PC-3 (cell line): ENCODE measurements around the gene E2F2. TPM values are rescaled to one million over a fixed set of nuclear protein-coding genes. Genes with fewer than 3 reads are reported as not detected.

Experiments
- ATAC-seq: fragments of 200-7000 bp; cut with Tn5 transposase; 2 replicates; pipeline ENCODE4 v1.9.1; 2020; ENCODE audit warnings: mild to moderate bottlenecking, moderate library complexity
- BruUV-seq: library from RNA; stranded (reverse); fragments of 400-500 nt; replicated peaks from 2 replicates; lab custom pipeline; 2021; lab: Mats Ljungman, UMichigan
- CTCF ChIA-PET: fragments of 300-600 bp; sonication (Branson Sonifier 250); formaldehyde crosslinking; loops from one replicate; lab custom pipeline; 2022; ENCODE audit warnings: antibody characterized with exemption; lab: Charles Lee
- POLR2A ChIA-PET: fragments of 300-600 bp; sonication (Branson Sonifier 250); formaldehyde crosslinking; loops from one replicate; lab custom pipeline; 2022; ENCODE audit warnings: antibody characterized with exemption; ENCODE audit not compliant: unreplicated experiment; lab: Charles Lee
- DNase-seq: peaks from one replicate; pipeline ENCODE4 v3.0.0-alpha.2; 2015
- H2AFZ ChIP-seq: fragments of 300-600 bp; sonication (generic); 2 replicates; pipeline ENCODE4 v1.6.0; 2016; ENCODE audit warnings: antibody characterized with exemption, low read length
- H3F3A ChIP-seq: fragments of 300-600 bp; sonication (generic); one replicate; pipeline ENCODE4 v1.6.0; 2017; ENCODE audit warnings: antibody characterized with exemption, low read length, control low read depth, mild to moderate bottlenecking; ENCODE audit not compliant: unreplicated experiment
- H3K27ac ChIP-seq: fragments of 300-600 bp; sonication (generic); 2 replicates; pipeline ENCODE4 v1.5.1; 2016; ENCODE audit warnings: mild to moderate bottlenecking, low read length
- H3K27me3 ChIP-seq: fragments of 300-600 bp; sonication (generic); 2 replicates; pipeline ENCODE4 v1.6.1; 2016; ENCODE audit warnings: low read length, mixed read lengths
- H3K36me3 ChIP-seq: fragments of 300-600 bp; sonication (generic); 2 replicates; pipeline ENCODE4 v1.6.1; 2016; ENCODE audit warnings: low read depth, mixed run types, low read length, mixed read lengths
- H3K4me1 ChIP-seq: fragments of 300-600 bp; sonication (generic); 2 replicates; pipeline ENCODE4 v1.5.1; 2016; ENCODE audit warnings: low read length; ENCODE audit not compliant: insufficient read depth
- H3K4me2 ChIP-seq: fragments of 300-600 bp; sonication (generic); 2 replicates; pipeline ENCODE4 v1.6.0; 2016; ENCODE audit warnings: low read length
- H3K4me3 ChIP-seq: fragments of 300-600 bp; sonication (generic); 2 replicates; pipeline ENCODE4 v1.5.1; 2016; ENCODE audit warnings: mild to moderate bottlenecking, low read length, mixed read lengths
- H3K79me2 ChIP-seq: fragments of 300-600 bp; sonication (generic); 2 replicates; pipeline ENCODE4 v1.6.1; 2017; ENCODE audit warnings: low read length, mixed read lengths
- H3K9ac ChIP-seq: fragments of 300-600 bp; sonication (generic); 2 replicates; pipeline ENCODE4 v1.6.0; 2016; ENCODE audit warnings: mild to moderate bottlenecking, low read length
- H3K9me2 ChIP-seq: fragments of 300-600 bp; sonication (generic); replicated peaks from 2 replicates; pipeline ENCODE4 v1.6.1; 2016; ENCODE audit warnings: mixed run types, low read length, mixed read lengths
- H3K9me3 ChIP-seq: fragments of 300-600 bp; sonication (generic); 2 replicates; pipeline ENCODE4 v1.6.1; 2016; ENCODE audit warnings: low read length, mixed read lengths
- H4K20me1 ChIP-seq: fragments of 300-600 bp; sonication (generic); 2 replicates; pipeline ENCODE4 v1.6.1; 2016; ENCODE audit warnings: low read length, mixed read lengths
- EZH2 ChIP-seq: fragments of 300-600 bp; sonication (generic); IDR thresholded peaks from one replicate; pipeline ENCODE4 v1.6.1; 2017; ENCODE audit warnings: antibody characterized with exemption, mild to moderate bottlenecking, low read length; ENCODE audit not compliant: unreplicated experiment
- EZH2phosphoT487 ChIP-seq: fragments of 300-600 bp; sonication (generic); IDR thresholded peaks from 2 replicates; pipeline ENCODE4 v1.6.1; 2018; ENCODE audit warnings: mild to moderate bottlenecking, antibody characterized with exemption, low read length, borderline replicate concordance
- intact Hi-C: fragments of 100-400 bp; cut with micrococcal nuclease; formaldehyde crosslinking; loops from 2 replicates; pipeline ENCODE4 v1.9.0; 2023
- total RNA-seq: library from RNA; depleted of rRNA; stranded (reverse); fragments of >200 nt; gene quantifications from 2 replicates; pipeline ENCODE4 v1.2.3, GENCODE V29; 2014
- TF ChIP-seq, protein P1 (sequence below): fragments of 300-600 bp; sonication (generic); conservative IDR thresholded peaks from 2 replicates; pipeline ENCODE4 v1.5.1; 2017; ENCODE audit warnings: antibody characterized with exemption, low read depth, mild to moderate bottlenecking, low read length

E2F2 gene
- total RNA-seq, 1 experiment from 2014 or later, result 7.0 TPM

DNA sequence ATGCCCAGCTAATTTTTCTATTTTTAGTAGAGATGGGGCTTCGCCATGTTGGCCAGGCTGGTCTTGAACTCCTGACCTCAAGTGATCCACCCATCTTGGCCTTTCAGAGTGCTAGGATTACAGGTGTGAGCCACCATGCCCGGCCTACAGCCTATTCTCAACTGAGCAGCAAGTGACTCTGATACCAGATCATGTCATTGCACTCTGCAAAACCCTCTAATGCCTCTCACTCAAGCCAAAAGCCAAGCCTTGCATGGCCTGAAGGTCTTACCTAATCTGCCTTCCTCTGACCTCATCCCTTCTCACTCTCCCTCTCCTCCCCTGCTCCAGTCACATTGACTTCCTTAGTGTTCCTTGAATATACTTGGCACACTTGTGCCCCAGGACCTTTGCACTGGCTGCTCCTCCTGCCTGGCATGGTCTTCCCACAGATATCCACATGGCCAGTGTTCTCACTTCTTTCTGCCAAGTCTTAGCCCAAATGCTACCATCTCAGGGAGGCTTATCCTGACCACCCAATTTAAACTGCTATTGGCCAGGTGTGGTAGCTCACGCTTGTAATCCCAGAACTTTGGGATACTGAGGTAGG is 38.8 kb downstream of the E2F2 start:
- POLR2A ChIA-PET, result no interaction called here

DNA sequence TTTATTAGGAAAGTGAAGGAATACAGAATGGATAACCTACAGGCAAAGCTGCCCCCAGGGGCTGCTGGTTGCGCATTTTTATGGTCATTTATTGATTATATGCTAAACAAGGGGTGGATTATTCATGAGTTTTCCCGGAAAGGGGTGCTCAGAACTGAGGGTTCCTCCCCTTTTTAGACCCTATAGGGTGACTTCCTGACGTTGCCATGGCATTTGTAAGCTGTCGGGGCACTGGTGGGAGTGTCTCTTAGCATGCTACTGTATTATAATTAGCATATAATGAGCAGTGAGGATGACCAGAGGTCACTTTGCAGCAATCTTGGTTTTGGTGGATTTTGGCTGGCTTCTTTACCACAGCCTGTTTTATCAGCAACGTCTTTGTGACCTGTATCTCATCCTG is 41.2 kb downstream of the E2F2 start:
- POLR2A ChIA-PET, result no interaction called here

More for the DNA sequence above, 38.8 kb downstream of the E2F2 start:
- H3K4me3 ChIP-seq, result no peak overlapping the region
- no peak overlapping the region for H3K9ac ChIP-seq
- no peaks in the 10 kb centered on the region for H3K9me2 ChIP-seq
- DNase-seq (no peak), ATAC-seq (no peak)
- TF ChIP-seq EZH2 (no peak), EZH2phosphoT487 (no peak)
- TF ChIP-seq, protein P1, sequence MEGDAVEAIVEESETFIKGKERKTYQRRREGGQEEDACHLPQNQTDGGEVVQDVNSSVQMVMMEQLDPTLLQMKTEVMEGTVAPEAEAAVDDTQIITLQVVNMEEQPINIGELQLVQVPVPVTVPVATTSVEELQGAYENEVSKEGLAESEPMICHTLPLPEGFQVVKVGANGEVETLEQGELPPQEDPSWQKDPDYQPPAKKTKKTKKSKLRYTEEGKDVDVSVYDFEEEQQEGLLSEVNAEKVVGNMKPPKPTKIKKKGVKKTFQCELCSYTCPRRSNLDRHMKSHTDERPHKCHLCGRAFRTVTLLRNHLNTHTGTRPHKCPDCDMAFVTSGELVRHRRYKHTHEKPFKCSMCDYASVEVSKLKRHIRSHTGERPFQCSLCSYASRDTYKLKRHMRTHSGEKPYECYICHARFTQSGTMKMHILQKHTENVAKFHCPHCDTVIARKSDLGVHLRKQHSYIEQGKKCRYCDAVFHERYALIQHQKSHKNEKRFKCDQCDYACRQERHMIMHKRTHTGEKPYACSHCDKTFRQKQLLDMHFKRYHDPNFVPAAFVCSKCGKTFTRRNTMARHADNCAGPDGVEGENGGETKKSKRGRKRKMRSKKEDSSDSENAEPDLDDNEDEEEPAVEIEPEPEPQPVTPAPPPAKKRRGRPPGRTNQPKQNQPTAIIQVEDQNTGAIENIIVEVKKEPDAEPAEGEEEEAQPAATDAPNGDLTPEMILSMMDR, result no peak
- intact Hi-C loops, result no loop called here
- no peaks in the 10 kb centered on the region for H3F3A ChIP-seq
- no peak overlapping the region for H2AFZ ChIP-seq
- BruUV-seq, result no TSS peak
- no peaks in the 10 kb centered on the region for H3K36me3 ChIP-seq
- H3K27ac ChIP-seq, result no peak overlapping the region
- no peaks in the 10 kb centered on the region for H4K20me1 ChIP-seq
- H3K4me2 ChIP-seq, result no peak overlapping the region
- no peaks in the 10 kb centered on the region for H3K27me3 ChIP-seq
- H3K79me2 ChIP-seq, result no peaks in the 10 kb centered on the region
- CTCF ChIA-PET, result no interaction called here
- H3K4me1 ChIP-seq, result no peaks in the 10 kb centered on the region
- H3K9me3 ChIP-seq, result no peaks in the 10 kb centered on the region

DNA sequence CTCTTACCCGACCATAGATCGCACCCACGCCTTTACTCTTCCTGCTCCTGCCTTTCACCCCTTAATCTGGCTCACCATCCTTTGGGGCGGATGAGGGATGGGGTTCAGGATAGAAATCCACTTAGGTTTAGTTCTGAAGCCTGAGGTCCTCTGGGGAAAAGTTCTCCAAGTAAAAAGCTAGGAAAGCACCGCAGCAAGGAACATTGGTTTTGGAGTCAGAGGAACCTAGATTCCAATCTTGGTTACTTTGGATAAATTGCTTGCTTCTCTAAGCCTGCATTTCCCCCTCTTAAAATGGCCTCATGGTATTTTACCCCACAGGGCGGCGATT is 46.1 kb downstream of the E2F2 start:
- Histone ChIP-seq H4K20me1 (no peaks in the 10 kb centered on the region), H3K9ac (no peak overlapping the region; the same call in 1 of the 2 replicates), H3F3A (no peaks in the 10 kb centered on the region), H3K27me3 (no peaks in the 10 kb centered on the region), H3K9me2 (no peaks in the 10 kb centered on the region), H3K4me2 (peak overlapping the region; percentile 94), H3K36me3 (no peaks in the 10 kb centered on the region), H3K79me2 (no peaks in the 10 kb centered on the region), H3K4me1 (peaks cover 8% of the 10 kb centered on the region), H3K9me3 (no peaks in the 10 kb centered on the region), H3K27ac (no peak overlapping the region), H3K4me3 (peak overlapping the region; percentile 76), H2AFZ (peak overlapping the region; percentile 91)
- intact Hi-C loops, result loop anchor here (2.0 kb wide), 1 partner anchor 62 kb away; no protein-coding TSS in a partner anchor
- POLR2A ChIA-PET, result no interaction called here
- DNase-seq (no peak), ATAC-seq (no peak)
- CTCF ChIA-PET, result interaction anchor here (0.6 to 1.5 kb wide), 3 partner anchors 12 to 134 kb away, joined by 3 to 18 read pairs (median 4); no protein-coding TSS in a partner anchor
- TF ChIP-seq EZH2phosphoT487 (no peak), EZH2 (no peak)
- TF ChIP-seq, protein P1, result no peak
- BruUV-seq, result no TSS peak

More for the DNA sequence above, 41.2 kb downstream of the E2F2 start:
- Histone ChIP-seq H3K9me3 (no peaks in the 10 kb centered on the region), H3K27me3 (no peaks in the 10 kb centered on the region), H3K36me3 (no peaks in the 10 kb centered on the region), H4K20me1 (no peaks in the 10 kb centered on the region), H2AFZ (no peak overlapping the region), H3K4me1 (peaks cover 2% of the 10 kb centered on the region), H3K27ac (no peak overlapping the region), H3F3A (no peaks in the 10 kb centered on the region), H3K79me2 (no peaks in the 10 kb centered on the region), H3K9ac (no peak overlapping the region), H3K9me2 (no peaks in the 10 kb centered on the region), H3K4me2 (no peak overlapping the region), H3K4me3 (no peak overlapping the region)
- CTCF ChIA-PET, result no interaction called here
- ATAC-seq (no peak), DNase-seq (no peak)
- TF ChIP-seq EZH2, result no peak
- no peak for TF ChIP-seq EZH2phosphoT487
- TF ChIP-seq, protein P1, result no peak
- intact Hi-C loops, result no loop called here
- no TSS peak for BruUV-seq
